GM19328 (cell line): ENCODE results near the gene TGM5.
"Not testable (repeated sequence)": the region's sequence is repeated elsewhere in the genome, so short reads cannot be mapped to it uniquely, and the experiment has no call there.

Source experiments
- ATAC-seq: cut with Tn5 transposase; IDR thresholded peaks from one replicate; pipeline ENCODE4 v1.9.1; 2021; ENCODE audit warnings: mild to moderate bottlenecking, moderate library complexity; ENCODE audit not compliant: unreplicated experiment

TGM5 gene

DNA sequence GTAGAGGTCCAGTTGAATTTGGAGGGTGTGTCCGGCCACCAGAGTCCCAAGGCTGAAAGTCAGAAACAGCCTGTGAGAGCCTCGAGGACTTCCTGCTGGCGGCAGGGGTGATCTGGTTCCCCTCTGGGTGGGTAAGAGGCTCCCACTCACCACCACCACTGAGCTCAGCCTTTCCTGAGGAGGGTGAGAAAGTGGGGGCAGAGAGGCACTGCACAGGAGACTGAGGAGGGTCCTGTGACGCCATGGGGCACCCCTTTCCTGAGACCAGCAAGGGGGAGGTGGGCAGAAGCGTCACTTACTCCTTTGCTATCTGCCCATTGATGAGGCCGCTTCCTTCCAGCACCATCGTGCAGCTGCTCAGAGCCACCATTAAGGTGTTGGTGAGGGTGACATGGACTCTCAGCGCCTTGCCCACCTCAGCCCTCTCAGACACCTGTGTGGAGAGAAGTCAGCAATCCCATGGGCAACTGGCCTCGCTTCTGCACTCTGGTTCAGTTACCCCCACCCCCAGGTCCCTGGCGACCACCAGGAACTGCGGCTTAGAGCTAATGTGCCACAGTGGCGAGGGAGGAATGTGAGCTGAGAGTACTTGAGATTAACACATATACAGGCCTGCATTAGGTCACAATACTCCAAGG lies 10.0 kb upstream of the TGM5 start:
- no peak for ATAC-seq

DNA sequence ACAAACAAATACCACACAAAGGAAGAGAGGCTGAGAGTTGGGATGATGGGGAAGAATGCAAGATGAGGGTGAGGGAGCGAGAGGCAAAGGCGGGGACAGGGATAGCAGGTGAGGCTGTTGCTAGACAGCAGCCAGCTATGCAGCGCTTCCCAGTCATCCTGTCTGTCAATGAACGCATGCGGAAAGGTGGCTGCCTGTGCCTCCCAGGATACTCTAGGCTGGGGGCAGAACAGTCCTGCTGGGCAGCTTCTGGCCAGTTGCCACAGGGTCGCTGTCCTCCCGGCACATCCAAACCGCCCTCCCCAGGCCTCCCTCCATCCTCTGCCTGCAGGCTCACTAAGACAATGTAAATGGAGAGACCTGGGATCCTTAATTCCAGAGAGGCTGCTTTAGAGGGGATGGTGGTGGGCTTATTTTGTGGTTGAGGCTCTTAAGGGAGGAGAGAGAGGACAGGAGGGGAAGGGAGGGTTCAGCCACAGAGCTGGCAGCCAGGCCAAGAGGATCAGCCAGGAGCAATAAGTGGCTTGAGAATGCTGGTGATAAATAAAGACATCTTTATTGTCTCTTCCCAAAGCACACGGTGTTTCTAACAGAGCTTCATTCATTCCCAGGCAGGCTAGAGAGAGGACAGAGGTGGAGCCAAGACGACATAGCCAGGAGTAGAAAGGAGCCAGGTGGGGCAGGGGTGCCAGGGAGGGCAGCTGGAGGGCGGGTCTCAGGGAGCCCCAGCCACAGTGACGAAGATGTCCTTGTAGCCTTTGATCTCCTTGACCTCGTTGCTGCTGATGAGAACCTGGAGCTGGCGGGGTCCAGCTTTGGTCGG lies 9.2 kb upstream of the TGM5 start:
- no peak for ATAC-seq

DNA sequence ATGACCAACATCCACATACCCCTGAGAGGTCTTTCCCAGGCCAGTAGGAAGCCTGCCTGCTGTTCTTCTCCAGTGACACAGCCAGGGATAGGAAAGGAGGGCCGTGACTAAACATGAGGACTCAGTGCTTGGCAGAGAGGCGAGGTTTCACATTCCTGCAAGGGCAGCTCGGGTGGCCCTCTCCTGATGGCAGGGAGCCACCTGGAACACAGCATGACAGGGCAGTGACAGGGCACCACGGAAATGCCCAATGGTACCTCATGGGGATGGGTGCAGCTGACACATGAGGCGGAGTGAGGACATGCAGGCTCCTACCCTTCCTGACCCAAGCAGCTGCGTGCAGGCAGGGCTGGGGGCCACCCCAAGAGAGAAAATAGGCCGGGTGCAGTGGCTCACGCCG lies 7.4 kb upstream of the TGM5 start:
- ATAC-seq = no peak

DNA sequence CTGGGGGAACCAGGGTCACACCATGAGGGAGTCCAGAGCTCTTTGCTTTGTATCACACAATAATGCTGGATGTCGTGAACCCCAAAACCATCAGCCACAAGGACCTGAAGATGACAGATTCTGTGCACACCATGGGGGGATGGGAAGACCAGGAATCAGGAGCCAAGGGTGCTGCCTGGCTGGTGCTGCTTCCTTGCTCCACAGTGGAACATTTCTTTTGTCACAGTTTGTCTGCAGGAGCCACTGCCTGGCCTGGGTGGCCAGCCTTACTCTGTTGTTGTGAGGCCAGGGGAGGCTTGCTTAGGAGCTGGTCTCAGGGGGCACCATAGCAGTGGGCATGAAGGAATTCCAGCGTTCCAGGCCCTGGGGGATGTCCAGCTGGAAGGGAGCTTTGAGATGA lies 6.5 kb upstream of the TGM5 start:
- no peak for ATAC-seq

DNA sequence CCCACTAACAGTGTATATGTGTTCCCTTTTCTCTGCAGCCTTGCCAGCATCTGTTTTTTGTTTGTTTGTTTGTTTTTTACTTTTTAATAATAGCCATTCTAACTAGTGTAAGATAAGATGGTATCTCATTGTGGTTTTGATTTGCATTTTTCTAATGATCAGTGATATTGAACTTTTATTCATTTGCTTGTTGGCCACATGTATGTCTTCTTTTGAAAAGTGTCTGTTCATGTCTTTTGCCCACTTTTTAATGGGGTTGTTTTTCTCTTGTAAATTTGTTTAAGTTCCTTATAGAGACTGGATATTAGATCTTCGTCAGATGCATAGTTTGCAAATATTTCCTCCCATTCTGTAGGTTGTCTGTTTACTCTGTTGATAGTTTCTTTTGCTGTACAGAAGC lies 5.2 kb upstream of the TGM5 start:
- not testable (repeated sequence) for ATAC-seq

DNA sequence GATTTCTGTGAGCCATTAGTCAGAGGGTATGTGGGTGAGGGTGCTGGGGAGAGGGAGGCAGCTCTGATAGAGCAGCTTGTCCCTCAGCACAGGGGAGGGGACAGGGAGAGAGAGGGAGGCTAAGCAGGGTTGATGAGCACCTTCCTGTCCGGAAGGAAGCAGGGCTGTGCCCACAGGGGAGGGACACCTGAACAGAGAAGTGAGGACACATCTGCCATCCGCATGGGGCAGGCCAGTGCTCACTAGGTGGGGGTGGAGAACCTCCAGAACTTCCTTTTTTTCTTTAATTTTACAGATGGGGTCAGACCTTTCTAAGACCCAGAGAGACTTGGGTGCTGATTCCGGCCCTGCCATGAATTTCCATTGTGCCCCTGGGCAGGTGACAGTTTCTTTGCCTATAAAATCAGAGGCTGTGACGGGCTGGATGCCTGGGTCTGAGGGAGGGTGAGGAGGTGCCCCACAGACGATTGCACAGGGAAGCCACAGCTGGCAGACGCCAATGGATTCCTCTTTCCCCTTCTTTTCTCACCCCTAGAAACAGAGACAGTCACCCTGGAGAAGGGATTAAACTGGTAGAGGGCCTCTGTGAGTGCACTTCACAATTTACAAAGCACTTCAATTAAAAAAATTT lies 4.1 kb upstream of the TGM5 start:
- ATAC-seq = no peak

DNA sequence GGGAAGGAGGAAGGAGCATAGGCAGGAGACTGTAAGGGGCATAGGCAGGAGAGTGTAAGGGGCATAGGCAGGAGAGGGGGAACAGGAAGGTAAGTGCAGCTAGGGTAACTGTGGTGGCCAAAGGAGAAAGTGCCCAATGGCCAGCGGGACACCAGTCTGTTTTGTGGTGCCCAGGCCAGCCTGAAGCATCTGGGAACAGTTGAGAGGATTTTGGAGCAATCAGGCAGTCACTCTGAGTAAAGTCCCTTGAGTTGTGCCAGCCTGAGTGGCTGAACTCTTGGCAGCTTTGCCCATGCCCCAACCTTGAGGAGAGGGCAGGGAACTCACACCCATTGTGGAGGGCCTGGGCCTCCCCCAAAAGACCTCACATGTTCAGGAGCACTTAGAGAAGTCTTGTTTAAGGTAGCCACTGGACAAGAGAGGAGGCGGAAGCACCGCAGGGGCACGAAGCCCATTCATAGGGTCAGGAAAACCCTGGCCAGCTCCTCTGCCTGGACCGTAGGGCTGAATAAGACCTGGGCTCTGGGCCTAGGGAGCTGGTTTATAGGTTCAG lies 3.5 kb upstream of the TGM5 start:
- ATAC-seq = no peak

DNA sequence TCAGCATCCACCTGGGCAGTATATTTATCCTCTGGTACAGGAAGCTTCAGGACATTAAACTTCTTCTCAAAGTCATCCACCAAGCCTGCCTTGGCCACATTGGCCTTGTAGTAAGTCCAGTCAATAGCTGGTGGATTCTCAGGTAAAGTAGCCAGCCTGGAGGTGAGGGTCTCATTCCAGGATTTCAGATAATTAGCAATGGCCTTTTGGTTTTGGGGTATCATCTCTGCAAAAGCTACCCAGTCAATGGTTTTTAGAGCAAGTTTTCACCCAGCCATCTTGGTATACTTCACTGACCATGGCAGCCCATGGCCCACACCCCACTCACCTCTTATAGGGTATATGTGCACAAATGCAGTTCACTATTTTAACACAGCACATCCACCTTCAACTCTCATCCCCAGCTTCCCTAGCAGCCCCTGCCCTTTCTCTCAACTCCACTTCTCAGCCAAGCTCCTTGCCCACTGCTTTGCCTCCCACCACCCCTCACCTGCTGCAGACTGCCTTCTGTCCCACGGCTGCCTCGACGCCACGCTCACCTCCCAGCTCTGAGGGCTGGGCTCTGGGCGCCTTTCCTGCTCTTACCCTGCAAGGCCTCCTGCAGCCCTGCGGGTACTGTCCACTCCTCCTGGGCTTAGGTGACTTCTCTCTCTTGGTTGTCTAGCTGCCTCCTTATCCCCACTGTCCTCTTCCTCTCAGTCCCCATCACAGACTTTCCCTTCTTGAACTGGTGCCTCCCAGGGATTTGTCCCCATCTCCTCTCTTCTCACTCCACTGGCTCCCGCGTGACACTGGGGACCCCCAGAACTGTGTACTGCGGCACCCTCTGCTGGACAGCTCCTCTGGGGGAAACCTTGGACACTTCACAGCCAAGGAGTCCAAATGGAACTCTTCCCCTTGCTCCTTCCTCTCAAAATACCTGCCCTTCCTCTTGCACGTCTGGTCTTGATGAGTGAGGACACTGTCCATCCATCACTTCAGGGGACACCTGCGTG lies 1.7 kb upstream of the TGM5 start:
- ATAC-seq = no peak

DNA sequence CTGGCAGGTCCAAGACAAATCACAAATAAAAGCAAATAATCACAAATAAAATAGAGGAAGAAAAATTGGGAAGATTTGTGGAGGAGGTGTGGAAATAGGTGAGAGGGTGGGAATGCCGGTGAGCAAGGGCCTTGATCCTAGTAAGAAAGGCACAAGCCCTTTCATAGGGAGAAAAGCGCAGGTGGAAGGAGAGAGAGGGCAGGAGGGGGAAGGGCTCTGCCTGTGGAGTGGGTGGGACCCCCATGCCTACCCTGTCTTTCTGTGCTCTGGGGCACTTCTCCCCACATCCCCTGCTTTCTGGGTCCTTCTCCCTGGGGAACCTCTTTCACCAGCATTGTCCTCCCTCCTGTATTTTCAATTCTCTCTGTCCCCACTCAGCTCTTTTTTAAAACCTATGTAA lies 711 bp upstream of the TGM5 start:
- ATAC-seq = no peak

DNA sequence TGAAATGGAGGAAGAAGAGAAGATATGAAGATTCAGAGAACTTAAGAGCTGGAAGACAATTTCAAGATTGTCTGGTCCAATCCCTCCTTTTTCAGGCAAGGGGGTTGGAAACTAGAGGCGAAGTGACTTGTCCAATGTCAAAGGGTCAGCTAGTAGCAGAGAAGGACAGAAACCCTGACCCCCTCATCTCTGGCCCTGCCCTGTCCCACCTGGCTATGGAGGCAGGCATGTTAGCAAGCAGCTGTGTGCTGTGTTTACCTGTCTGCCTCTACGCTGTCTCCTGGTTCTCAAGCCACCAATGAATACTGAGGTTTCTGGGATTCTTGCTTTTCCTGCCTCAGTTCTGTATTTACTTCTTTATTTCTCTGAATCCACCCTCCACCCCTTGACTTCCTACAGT lies 342 bp downstream of the TGM5 start:
- no peak for ATAC-seq

DNA sequence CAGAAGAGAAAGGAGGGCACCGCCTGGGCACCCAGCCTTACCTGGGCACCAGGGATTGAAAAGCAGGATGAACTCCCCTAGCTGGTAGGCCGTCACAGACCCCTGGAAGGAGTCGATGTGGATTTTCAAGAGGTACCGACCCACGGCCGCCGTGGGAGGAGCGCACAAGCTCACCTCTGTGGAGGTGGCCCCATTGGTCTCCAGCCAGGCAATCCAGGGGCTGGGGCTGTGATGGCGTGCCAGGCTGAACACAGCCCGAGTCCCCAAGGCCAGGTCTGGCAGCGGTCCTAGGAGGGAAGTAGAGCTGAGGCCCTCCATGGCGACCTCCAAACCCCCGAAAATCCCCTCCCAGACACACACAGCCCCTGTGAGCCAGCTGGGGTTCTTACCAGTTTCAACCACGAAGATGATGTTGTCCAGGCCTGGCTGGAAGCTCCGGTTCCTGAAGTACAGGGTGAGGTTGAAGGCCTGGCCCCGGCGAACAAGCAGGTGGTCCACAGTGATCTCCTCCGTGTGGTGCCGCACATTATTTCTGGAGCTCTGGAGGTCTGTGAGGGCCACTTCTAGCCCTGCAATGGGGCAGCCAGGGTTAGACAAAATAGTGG lies 6.6 kb downstream of the TGM5 start:
- no peak for ATAC-seq

DNA sequence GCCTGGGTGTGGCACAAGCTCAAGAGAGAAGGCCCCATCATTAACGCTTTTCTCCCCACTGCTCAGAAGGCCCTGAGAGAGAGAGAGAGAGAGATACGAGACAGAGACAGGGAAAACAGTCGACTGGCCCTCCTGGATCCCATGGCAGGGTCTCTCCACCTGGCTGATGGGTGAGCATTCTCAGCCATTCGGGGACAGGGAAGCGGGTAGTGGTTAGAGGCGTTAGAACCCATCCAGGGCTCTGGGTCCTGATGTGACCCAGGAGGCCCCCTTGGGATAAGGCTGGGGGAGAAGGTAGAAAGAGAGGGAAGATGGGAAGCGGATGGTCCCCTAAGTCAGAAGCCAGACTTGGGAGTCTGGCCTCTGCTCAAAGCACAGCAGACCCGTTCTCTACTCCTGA lies 7.9 kb downstream of the TGM5 start:
- no peak for ATAC-seq

DNA sequence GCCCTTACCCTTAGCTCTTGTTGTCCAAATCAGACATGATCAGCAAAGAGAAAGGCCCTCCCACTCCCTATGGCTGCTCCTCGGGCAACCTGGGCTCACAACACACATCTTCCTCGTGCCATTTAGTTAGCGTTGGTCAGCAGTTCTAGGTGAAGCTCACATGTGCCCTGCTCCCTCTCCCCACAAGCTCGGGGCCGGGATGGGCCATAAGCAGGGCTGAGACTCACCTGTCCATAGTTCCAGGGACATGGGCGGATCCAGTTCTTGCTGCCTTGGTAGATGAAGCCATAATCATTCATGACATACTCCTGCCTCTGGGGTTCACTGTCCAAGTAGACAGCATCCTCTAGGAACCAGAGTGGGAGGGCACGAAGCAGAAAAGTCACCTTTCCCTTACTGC lies 10.4 kb downstream of the TGM5 start:
- ATAC-seq = no peak

DNA sequence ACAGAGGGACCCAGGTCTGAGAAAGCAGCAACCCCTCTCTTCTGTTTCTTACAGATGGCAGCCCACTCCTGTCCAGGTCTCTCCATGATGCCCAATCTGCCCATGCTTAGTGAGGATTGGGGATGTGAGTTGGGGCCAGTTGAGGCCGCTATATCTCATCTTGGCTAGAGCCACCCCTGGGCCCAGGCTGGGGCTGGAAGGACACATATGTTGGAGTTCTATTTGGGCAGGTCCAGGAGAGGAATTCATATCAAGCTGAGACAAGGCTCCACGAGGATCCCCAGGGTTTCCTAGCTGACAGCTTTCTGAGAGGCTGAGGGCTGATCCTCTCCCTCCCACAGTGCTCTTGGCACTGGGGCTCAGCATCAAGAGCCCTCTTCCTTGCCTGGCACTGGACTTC lies 11.4 kb downstream of the TGM5 start:
- no peak for ATAC-seq

DNA sequence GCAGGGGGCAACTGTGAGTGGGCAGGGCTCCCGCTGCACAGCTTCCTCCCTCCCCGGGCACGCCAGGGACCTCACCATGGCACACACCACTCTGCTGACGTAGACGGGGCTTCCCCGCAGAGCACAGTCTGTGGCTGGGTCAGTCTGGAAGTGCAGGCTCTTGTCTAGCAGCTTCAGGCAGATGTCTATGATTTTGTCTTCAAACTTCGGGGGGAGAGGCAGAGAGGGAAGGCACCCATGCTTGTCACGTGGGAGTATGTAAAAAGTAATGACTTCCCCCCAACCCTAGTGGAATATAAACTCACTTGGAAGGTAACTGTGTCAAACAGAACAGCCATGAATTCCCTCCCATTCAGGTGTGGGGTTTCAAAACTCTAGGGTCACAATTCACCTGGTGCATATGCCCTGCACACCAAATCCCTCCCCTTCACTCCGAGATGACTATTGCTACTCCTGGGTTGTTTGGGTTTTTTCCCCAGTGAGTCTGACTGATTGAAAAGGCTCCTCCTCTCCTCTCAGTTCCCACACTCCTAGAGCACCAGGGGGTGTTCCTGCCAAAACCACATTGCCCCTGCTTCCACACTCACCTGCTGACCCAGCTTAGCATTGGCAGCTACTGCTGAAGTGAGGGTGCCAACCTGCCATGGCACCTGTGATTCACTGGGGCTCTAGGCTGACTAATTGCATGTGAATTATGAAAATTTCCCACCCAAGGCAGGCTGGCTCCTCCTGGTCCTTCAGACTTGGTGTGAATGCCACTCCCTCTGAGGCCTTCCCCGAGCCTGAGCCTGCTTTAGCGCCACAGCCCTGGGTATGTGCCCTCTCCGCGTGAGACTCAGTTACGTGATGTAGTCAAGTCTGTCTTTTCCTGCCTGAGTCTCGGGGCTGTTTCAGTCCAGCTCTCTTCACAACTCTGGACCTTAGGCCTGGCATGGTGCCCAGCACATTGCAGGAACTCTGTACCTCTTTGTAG lies 13.0 kb downstream of the TGM5 start:
- no peak for ATAC-seq

DNA sequence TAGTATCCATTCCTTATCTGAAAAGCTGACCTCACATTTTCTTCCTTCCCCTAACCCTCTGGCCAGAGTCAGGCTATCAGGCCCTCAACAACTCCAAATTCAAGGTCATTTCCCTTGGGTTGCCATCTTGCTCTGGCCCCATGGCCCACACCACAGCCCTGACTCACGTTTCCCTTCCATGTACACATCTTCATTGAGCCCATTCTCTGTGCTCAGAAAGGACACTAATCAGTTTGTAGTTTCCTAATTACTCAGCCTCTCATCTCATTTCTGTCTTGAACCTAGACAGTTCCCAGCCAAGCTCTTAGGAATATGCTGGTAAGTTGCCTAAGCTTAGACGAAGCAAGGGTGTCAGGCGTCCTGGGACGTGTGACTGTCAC lies 14.9 kb downstream of the TGM5 start:
- no peak for ATAC-seq

DNA sequence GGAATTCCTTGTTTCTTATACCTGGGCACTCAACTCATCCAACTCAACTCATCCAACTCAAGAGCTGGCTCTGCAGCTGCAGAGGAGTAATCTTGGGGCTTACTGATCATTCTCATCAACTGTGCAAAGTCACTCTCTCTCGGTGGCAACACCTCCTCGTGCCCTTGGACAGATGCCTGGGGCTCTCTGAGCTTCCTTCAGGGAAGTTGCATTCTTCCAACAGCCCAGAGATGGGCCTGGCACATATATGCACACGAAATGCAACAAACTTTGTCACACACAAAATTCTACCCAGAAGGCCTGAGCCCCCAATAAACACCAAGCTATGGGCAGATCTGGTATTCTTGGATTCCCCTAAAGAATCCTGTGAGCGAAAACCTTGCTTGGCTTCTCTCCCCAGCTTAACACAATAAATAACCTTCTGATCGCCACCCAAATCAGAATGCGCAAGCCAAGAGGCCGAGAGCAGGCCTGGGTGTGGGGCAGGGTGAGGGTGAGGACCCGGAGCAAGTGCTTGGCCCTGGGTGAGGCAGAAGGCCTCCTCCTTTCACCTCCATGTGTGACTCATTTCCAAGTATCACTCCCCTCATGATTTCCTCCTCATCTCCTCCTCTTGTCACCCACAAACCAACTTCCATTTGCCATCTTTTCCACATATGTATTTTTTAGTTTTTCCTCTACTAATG lies 15.4 kb downstream of the TGM5 start:
- no peak for ATAC-seq

DNA sequence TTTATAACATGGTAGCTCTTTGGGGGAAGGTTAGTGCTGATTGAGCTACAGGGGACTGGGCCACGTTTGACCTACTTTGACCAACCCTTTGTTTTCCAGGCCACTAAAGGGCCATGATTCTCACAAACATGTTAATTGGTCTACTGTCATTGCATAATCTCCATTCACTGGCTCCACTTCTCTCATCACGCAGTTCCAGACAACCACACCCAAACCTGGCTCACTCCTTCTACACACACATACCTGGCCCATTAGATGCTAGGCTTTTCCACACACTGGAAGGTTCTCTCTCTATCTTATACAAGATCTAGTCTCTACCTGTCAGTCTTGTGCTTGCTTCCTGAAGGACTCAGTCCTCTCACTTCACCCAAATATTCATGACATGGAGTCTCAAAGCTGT lies 15.9 kb downstream of the TGM5 start:
- ATAC-seq = no peak
